Nephron (organoid): ENCODE data around the gene KCNJ10.

Experiments
- H3K27ac Mint-ChIP-seq, 3 experiments: 2 replicates each; pipeline ENCODE4 v1.8.0; 2020; ENCODE audit warnings: mixed read lengths in 3 of 3, mild to moderate bottlenecking in 2 of 3, moderate library complexity in 1 of 3
- H3K27me3 Mint-ChIP-seq: 2 replicates; pipeline ENCODE4 v1.8.0; 2021; ENCODE audit warnings: low read depth, mild to moderate bottlenecking, moderate library complexity, mixed read lengths
- H3K36me3 Mint-ChIP-seq: 2 replicates; pipeline ENCODE4 v1.8.0; 2020; ENCODE audit warnings: low read depth, mixed read lengths
- H3K4me1 Mint-ChIP-seq: 2 replicates; pipeline ENCODE4 v1.8.0; 2020; ENCODE audit warnings: mixed read lengths
- H3K4me3 Mint-ChIP-seq, 3 experiments: 2 replicates each; pipeline ENCODE4 v1.8.0; 2020; ENCODE audit warnings: mild to moderate bottlenecking in 3 of 3, mixed read lengths in 3 of 3, moderate library complexity in 2 of 3
- H3K9me3 Mint-ChIP-seq: 2 replicates; pipeline ENCODE4 v1.8.0; 2020; ENCODE audit warnings: mixed read lengths
- TF ChIP-seq, protein P1 (sequence below), 3 experiments: fragments of 200-600 bp; sonication (generic); IDR thresholded peaks; one replicate each; pipeline ENCODE4 v1.5.0; 2021; ENCODE audit warnings: antibody characterized with exemption in 3 of 3; ENCODE audit not compliant: unreplicated experiment in 3 of 3

Gene KCNJ10

DNA sequence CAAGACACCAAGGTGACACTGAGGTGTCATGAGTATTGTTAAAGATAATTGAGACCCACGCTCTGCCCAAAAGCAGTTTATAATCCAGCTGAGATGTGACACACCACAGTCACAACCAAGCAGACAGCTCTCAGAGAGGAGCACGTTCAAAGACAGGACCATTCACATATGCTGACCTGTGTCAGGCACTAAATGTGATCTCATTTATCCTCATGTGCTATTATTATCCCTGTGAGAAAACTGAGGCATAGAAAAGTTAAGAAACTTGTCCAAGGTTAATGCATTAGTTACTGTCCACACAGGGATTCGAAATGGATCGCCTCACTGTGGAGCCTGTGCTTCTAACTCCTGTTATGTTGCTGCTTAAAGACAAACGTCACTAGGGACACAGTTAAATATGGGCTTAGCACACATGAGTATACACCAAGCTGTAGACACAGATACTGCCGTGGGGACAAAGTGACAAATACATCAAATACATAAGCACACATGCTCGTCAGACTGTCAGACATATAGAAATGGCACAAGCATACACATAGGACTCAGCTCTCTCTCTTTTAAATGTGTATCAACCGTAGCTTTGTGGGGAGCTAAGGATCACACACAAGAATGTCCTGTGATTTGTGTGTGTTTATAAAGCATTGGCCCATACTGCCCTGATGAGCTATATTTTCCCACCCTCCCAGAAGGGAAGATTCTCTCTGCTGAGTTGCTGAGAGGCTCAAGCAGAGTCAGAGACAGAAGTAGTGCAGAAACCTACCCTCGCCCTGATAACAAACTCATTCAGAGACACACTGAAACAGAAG is 32.0 kb upstream of the KCNJ10 start:
- H3K27me3 Mint-ChIP-seq: peaks cover 7% of the 10 kb centered on the region
- H3K9me3 Mint-ChIP-seq: no peaks in the 10 kb centered on the region
- peaks cover 61% of the 10 kb centered on the region for H3K4me1 Mint-ChIP-seq
- TF ChIP-seq, protein P1, sequence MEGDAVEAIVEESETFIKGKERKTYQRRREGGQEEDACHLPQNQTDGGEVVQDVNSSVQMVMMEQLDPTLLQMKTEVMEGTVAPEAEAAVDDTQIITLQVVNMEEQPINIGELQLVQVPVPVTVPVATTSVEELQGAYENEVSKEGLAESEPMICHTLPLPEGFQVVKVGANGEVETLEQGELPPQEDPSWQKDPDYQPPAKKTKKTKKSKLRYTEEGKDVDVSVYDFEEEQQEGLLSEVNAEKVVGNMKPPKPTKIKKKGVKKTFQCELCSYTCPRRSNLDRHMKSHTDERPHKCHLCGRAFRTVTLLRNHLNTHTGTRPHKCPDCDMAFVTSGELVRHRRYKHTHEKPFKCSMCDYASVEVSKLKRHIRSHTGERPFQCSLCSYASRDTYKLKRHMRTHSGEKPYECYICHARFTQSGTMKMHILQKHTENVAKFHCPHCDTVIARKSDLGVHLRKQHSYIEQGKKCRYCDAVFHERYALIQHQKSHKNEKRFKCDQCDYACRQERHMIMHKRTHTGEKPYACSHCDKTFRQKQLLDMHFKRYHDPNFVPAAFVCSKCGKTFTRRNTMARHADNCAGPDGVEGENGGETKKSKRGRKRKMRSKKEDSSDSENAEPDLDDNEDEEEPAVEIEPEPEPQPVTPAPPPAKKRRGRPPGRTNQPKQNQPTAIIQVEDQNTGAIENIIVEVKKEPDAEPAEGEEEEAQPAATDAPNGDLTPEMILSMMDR (IDR thresholded peaks at IDR 0.05; ENCODE audit: unreplicated experiment in 3 of 3): no peak
- H3K4me3 Mint-ChIP-seq: peak overlapping the region in 2 of 3 experiments; percentile 28 to 43
- H3K27ac Mint-ChIP-seq: peak overlapping the region; percentile 76 to 94 (median 86)
- no peaks in the 10 kb centered on the region for H3K36me3 Mint-ChIP-seq

DNA sequence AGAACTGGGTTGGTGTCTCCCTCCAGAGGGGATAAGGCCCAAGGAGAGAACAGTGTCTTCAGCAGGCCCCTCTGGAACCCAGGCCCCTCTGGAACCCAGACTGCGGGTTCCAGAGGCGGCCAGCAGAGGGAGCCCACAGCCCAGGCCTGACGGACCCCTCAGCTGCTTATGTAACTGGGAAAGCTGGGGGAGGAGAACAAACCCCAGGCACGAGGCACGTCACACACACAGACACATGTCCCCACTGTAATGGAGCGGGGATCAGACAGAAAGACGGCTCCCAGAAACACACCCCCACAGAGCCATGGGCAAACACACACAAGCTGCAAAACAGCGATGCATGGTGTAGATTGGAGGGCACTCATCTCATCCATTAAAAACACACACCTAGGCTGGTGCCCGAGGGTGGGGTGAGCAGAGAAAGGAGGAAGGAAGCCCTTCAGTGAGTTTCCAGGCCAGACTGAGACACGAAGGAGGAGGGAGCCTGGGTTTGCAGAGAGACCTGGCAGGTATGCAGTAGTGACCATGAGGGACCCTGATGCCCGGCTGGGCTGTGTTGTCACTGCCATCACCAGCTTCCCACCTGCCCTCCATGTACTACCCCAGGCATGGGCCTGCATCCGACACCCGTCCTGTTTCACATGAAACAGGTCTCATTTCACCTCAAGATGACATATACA is 31.2 kb upstream of the KCNJ10 start:
- Mint-ChIP-seq H3K4me3 (peak overlapping the region; percentile 44 to 61 (median 46)), H3K4me1 (peaks cover 59% of the 10 kb centered on the region), H3K36me3 (no peaks in the 10 kb centered on the region), H3K27me3 (no peaks in the 10 kb centered on the region), H3K27ac (peak overlapping the region; percentile 72 to 94 (median 86)), H3K9me3 (no peaks in the 10 kb centered on the region)
- TF ChIP-seq, protein P1 (IDR thresholded peaks at IDR 0.05; ENCODE audit: unreplicated experiment in 3 of 3): peak; percentile 85 to 92 (median 88)

DNA sequence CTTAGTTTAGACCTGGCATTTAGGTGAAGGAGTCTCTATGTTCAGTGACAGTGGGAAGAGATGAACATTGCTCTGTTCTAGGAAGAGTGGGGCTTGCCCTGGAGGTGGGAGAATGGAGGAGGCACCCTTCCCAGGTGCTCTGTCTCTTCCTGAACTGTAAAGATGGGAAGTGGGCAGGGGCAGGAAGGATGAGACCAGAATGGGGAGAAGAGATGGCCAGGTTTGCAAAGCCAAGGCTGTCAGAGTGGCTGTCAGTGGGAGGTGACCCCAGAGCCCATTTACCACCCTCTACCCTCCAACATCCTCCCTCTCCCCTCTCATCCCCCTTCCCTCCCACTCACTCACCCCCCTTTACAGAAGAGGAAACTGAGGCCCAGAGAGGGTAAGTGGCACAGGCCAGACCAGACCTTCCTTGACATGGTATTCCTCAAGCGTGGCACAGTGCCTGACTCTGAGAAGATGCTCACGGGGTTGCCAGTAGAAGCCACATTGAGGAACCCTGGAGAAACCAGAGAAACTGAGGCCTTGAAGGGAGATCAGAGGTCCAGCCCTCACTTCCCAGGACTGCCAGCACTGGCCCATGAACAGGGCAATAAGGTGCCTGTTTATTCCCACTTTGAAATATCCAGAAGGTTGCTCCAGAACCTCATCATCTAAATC is 29.9 kb upstream of the KCNJ10 start:
- no peaks in the 10 kb centered on the region for H3K27me3 Mint-ChIP-seq
- TF ChIP-seq, protein P1 (IDR thresholded peaks at IDR 0.05; ENCODE audit: unreplicated experiment in 3 of 3): no peak
- peak overlapping the region; percentile 0 to 86 (median 78) for H3K27ac Mint-ChIP-seq
- no peaks in the 10 kb centered on the region for H3K9me3 Mint-ChIP-seq
- H3K4me3 Mint-ChIP-seq: peak overlapping the region in 2 of 3 experiments; percentile 79 to 83
- H3K4me1 Mint-ChIP-seq: peaks cover 59% of the 10 kb centered on the region
- no peaks in the 10 kb centered on the region for H3K36me3 Mint-ChIP-seq

DNA sequence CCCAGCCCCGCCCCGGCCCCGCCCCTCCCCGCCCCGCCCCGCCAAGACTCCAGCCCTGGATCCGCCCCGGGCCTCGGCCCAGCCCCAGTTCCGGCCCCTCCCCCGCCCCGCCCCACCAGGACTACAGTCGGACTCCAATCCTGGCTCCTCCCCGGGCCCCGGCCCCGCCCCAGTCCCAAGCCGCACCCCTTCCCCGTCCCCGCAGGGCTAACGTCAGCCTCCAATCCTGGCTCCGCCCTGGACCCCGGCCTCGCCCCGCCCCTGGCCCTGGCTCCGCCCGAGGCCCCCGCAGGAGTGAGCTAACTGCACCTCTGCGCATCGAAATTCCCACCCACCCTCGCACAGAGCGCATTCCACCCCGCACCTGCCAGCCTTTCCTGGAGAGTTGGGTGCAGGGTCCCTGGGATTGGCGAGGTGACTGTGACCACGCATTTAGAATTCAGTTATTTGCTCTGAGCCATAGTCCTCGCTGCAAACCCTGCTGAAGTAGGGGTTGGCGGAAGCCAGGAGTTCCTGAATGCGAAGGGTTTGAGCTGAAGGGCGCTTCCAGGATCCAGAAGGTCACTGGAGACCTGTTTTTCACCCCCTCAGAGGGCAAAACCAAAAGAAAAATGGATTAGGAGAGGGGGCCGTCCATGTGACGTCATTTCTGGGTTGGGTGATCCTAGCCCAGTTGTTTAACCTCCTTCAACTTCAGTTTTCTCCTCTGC is 29.0 kb upstream of the KCNJ10 start:
- H3K36me3 Mint-ChIP-seq: no peaks in the 10 kb centered on the region
- H3K27ac Mint-ChIP-seq: peak overlapping the region; percentile 0 to 78 (median 49)
- H3K4me1 Mint-ChIP-seq: peaks cover 50% of the 10 kb centered on the region
- H3K27me3 Mint-ChIP-seq: no peaks in the 10 kb centered on the region
- no peaks in the 10 kb centered on the region for H3K9me3 Mint-ChIP-seq
- TF ChIP-seq, protein P1 (IDR thresholded peaks at IDR 0.05; ENCODE audit: unreplicated experiment in 3 of 3): no peak
- H3K4me3 Mint-ChIP-seq: peak overlapping the region; percentile 79 to 83 (median 82)

DNA sequence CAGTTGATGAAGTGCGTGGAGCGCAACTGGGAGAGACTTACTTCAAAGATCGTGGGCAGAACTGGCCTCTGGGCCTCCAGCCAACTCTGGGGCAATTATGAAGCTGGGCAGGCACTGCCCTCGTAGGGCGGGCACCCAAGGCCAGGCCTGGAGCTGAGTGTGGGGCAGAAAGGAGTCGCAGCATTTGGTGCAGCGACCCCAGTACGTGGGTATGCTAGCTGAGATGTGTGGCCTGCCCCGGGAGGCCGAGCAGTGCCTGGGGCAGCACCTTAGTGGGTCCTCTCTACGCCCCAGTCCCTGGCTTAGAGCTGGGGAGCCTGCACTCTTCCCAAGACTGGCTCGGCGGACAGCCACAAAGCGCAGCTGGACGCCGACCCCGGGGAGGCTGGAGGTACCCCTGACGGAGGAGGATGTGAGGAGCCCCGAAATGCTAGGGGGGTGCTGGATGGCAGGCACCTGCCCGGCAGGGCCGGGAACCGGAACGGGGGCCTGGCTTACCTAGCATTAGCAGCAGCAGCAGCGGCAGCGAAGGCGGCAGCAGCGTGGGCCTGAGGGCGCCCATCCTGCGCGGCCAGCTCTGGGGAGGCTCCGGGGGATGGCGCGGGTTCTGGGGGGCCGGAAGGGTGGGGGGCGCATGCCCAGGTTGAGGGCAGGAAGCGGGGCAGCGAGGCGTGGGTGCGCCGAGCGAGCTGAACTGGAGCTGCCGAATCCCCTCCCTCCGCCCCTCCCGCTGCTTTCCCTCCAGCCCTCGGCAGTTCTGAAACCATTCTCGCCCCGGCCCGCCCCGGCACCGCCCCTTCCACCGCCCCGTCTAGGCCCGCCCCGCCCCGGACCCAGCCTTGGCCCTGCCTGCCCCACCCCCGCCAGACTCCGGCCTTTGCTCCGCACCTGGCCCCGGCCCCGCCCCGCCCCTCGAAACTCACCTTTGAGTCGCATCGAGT is 28.2 kb upstream of the KCNJ10 start, which contains the start of gene IGSF8:
IGSF8 (minus strand) TSS at position 709 of the 941 bp plus-strand sequence; CDS start at position 562, 147 bp downstream.
- TF ChIP-seq, protein P1 (IDR thresholded peaks at IDR 0.05; ENCODE audit: unreplicated experiment in 3 of 3): no peak
- peak within 1 kb of the TSS; percentile 87 to 94 (median 90) for H3K4me3 Mint-ChIP-seq
- H3K4me1 Mint-ChIP-seq: peaks cover 42% of the 10 kb centered on the region
- H3K27me3 Mint-ChIP-seq: no peaks in the 10 kb centered on the region
- H3K27ac Mint-ChIP-seq: peak within 1 kb of the TSS; percentile 49 to 78 (median 73)
- no peaks in the 10 kb centered on the region for H3K9me3 Mint-ChIP-seq
- no peaks in the 10 kb centered on the region for H3K36me3 Mint-ChIP-seq
